Stomach (tissue), 9 donors: Measurements from ENCODE around the gene ERF. TPM values are rescaled to one million over a fixed set of nuclear protein-coding genes. Genes with fewer than 3 reads are reported as not detected.
A peak's percentile ranks its signal among the peaks of the same experiment; 100 is the strongest.

Source experiments
- DNase-seq, 2 donors: peaks; one replicate each; pipeline versions ENCODE4 v3.0.0 to v3.0.0-alpha.2; 2013 to 2019
- H3K27ac ChIP-seq, 5 donors: fragments of 200-600 bp in 4 of 5; sonication (generic) in 4 of 5; one replicate each; pipeline ENCODE4 v1.5.1; 2013 to 2019; ENCODE audit warnings: mild to moderate bottlenecking in 1 of 5, moderate library complexity in 1 of 5
- H3K27me3 ChIP-seq, 3 donors: fragments of 200-600 bp; sonication (generic); one replicate each; pipeline ENCODE4 v1.5.1; 2017 to 2019; ENCODE audit warnings: mixed run types in 1 of 3
- H3K36me3 ChIP-seq, 4 donors: fragments of 200-600 bp; sonication (generic); 1 replicate in 3 of 4; 2 replicates in 1 of 4; pipeline ENCODE4 v1.5.1; 2016 to 2019
- H3K4me1 ChIP-seq, 4 donors: fragments of 200-600 bp; sonication (generic); one replicate each; pipeline ENCODE4 v1.5.1; 2016 to 2019
- H3K4me3 ChIP-seq, 4 donors: fragments of 200-600 bp; sonication (generic) in 3 of 4; one replicate each; pipeline ENCODE4 v1.5.1; 2016 to 2019; ENCODE audit warnings: mild to moderate bottlenecking in 1 of 4
- H3K9me3 ChIP-seq, 4 donors: fragments of 200-600 bp; sonication (generic); one replicate each; pipeline ENCODE4 v1.5.1; 2016 to 2019
- EP300 ChIP-seq: sonication (generic); formaldehyde crosslinking; IDR thresholded peaks from one replicate; pipeline ENCODE4 v1.6.1; 2017; ENCODE audit warnings: antibody characterized with exemption
- POLR2A ChIP-seq, 4 donors: fragments of 450-650 bp; IDR thresholded peaks; one replicate each; pipeline ENCODE4 v1.6.1; 2016; ENCODE audit warnings: antibody characterized with exemption in 4 of 4, control low read depth in 2 of 4, mild to moderate bottlenecking in 1 of 4, moderate library complexity in 1 of 4
- POLR2AphosphoS5 ChIP-seq, 3 donors: sonication (generic); formaldehyde crosslinking; IDR thresholded peaks; one replicate each; pipeline ENCODE4 v1.6.1; 2016; ENCODE audit warnings: antibody characterized with exemption in 3 of 3
- WGBS, 5 donors: extraction: QIAGEN DNeasy Blood & Tissue Kit in 3 of 5; methylation state at CpG; one replicate each; pipeline versions ENCODE4 v1.1.5 to v1.1.7; 2013 to 2018; 5-methylcytosine and 5-hydroxymethylcytosine counted together
- intact Hi-C: fragments of 100-400 bp; cut with DNase I; formaldehyde crosslinking; loops from one replicate; pipeline ENCODE4 v1.15.1; 2023; ENCODE audit warnings: low total_unique reads
- polyA plus RNA-seq, 3 donors: library from polyadenylated mRNA; stranded (reverse); fragments of 200-250 nt; gene quantifications; one replicate each; pipeline ENCODE4 v1.2.3, GENCODE V29; 2013
- total RNA-seq, 5 donors: library from RNA; depleted of rRNA; stranded (reverse); fragments of >200 nt; gene quantifications; one replicate each; pipeline versions ENCODE4 v1.1.0 to v1.2.3, GENCODE V29; 2014 to 2016
- TF ChIP-seq, protein P1 (sequence below), 7 experiments: fragments of 450-650 bp in 4 of 7; fragments of 200-600 bp in 3 of 7; sonication (generic) in 3 of 7; IDR thresholded peaks; one replicate each; pipeline ENCODE4 v1.5.1; 2016 to 2019; ENCODE audit warnings: antibody characterized with exemption in 7 of 7, control low read depth in 2 of 7, mild to moderate bottlenecking in 1 of 7
- donor health status: healthy with polysubstance abuse.
- donor health status: Bipolar disorder and iron deficiency.
- donor health status: healthy.

Gene ERF
- total and polyA plus RNA-seq, 8 donors, result 11.6 to 118 (median 30.8) TPM

DNA sequence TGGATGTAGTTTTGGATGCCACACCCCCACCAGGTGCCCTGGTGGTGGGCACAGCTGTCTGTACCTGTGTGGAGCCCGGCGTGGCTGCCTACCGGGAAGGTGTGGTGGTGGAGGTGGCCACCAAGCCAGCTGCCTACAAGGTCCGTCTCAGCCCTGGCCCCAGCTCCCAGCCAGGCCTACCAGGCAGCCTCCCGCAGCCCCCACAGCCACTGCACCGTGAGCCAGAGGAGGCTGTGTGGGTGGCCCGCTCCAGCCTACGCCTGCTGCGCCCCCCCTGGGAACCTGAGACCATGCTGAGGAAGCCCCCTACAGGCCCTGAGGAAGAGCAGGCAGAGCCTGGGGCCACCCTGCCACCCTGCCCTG is 17.6 kb upstream of the ERF start:
- DNase-seq, result no peak
- Histone ChIP-seq H3K4me1 (peaks cover 41 to 76% (median 68%) of the 10 kb centered on the region in 4 donors), H3K36me3 (peaks cover 30 to 47% (median 44%) of the 10 kb centered on the region in 4 donors), H3K27ac (no peak overlapping the region), H3K27me3 (no peaks in the 10 kb centered on the region), H3K9me3 (no peaks in the 10 kb centered on the region), H3K4me3 (no peak overlapping the region)
- WGBS, 5 donors, result 80 to 91% (median 86%) methylated on average over 3 to 9 of the region's 9 CpGs
- TF ChIP-seq POLR2AphosphoS5 (IDR thresholded peaks at IDR 0.05) (no peak), POLR2A (IDR thresholded peaks at IDR 0.05) (no peak), EP300 (no peak)
- TF ChIP-seq, protein P1, sequence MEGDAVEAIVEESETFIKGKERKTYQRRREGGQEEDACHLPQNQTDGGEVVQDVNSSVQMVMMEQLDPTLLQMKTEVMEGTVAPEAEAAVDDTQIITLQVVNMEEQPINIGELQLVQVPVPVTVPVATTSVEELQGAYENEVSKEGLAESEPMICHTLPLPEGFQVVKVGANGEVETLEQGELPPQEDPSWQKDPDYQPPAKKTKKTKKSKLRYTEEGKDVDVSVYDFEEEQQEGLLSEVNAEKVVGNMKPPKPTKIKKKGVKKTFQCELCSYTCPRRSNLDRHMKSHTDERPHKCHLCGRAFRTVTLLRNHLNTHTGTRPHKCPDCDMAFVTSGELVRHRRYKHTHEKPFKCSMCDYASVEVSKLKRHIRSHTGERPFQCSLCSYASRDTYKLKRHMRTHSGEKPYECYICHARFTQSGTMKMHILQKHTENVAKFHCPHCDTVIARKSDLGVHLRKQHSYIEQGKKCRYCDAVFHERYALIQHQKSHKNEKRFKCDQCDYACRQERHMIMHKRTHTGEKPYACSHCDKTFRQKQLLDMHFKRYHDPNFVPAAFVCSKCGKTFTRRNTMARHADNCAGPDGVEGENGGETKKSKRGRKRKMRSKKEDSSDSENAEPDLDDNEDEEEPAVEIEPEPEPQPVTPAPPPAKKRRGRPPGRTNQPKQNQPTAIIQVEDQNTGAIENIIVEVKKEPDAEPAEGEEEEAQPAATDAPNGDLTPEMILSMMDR (IDR thresholded peaks at IDR 0.05), result no peak
- intact Hi-C loops, result no loop called here

DNA sequence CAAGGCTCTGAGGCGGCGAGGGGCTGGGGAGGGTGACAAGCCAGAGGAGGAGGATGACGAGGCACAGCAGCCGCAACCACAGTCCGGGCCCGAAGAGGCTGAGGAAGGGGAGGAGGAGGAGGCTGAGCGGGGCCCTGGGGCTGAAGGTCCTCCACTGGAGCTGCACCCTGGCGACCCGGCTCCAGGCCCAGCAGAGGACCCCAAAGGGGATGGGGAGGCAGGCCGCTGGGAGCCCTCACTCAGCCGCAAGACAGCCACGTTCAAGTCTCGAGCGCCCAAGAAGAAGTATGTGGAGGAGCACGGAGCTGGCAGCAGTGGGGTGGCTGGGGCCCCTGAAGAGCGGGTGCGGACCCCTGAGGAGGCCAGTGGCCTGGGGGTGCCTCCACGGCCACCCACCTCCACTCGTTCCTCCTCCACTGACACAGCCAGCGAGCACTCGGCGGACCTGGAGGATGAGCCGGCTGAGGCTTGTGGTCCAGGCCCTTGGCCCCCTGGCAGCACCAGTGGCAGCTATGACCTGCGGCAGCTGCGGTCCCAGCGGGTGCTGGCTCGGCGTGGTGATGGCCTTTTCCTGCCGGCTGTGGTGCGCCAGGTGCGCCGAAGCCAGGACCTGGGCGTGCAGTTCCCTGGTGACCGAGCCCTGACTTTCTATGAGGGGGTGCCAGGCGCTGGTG is 17.1 kb upstream of the ERF start:
- TF ChIP-seq EP300 (no peak), POLR2A (IDR thresholded peaks at IDR 0.05) (no peak), POLR2AphosphoS5 (IDR thresholded peaks at IDR 0.05) (no peak)
- TF ChIP-seq, protein P1 (IDR thresholded peaks at IDR 0.05), result no peak
- Histone ChIP-seq H3K4me1 (peaks cover 37 to 76% (median 64%) of the 10 kb centered on the region in 4 donors), H3K4me3 (no peak overlapping the region), H3K9me3 (no peaks in the 10 kb centered on the region), H3K36me3 (peaks cover 30 to 47% (median 44%) of the 10 kb centered on the region in 4 donors), H3K27me3 (no peaks in the 10 kb centered on the region), H3K27ac (peak overlapping the region in 2 of 5 donors; percentile 97 to 99)
- intact Hi-C loops, result no loop called here
- no peak for DNase-seq
- 89 to 94% (median 89%) methylated on average over 20 to 35 of the region's 35 CpGs for WGBS, 5 donors

DNA sequence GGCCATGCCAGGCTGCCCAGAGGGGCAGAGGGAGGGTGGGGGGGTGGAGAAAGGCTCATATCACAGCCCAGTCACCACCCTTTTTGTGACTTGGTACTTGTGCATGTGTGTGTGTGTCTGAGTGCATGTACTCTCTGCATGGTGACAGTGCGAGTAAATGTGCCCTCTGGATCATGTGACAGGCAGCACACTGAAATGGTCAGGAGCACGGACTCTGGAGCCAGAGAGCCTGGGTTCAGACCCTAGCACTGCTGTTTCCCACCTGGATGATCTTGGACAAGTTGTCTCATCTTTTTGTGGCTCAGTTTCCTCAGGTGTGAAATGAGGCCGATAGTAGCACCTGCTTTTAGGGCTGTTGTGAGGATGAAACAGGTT is 16.1 kb upstream of the ERF start:
- peak overlapping the region; percentile 61 to 73 (median 62) for H3K4me3 ChIP-seq
- H3K9me3 ChIP-seq, result no peaks in the 10 kb centered on the region
- no peaks in the 10 kb centered on the region for H3K27me3 ChIP-seq
- intact Hi-C loops, result no loop called here
- DNase-seq, result no peak
- peaks cover 30 to 47% (median 38%) of the 10 kb centered on the region in 4 donors for H3K36me3 ChIP-seq
- peaks cover 27 to 66% (median 55%) of the 10 kb centered on the region in 4 donors for H3K4me1 ChIP-seq
- no peak for TF ChIP-seq POLR2AphosphoS5 (IDR thresholded peaks at IDR 0.05)
- no peak for TF ChIP-seq POLR2A (IDR thresholded peaks at IDR 0.05)
- TF ChIP-seq, protein P1 (IDR thresholded peaks at IDR 0.05), result no peak
- TF ChIP-seq EP300, result no peak
- H3K27ac ChIP-seq, result peak overlapping the region; percentile 84 to 99 (median 97)
- WGBS, 5 donors, result 31 to 58% (median 37%) methylated on average over 3 of the region's 3 CpGs

DNA sequence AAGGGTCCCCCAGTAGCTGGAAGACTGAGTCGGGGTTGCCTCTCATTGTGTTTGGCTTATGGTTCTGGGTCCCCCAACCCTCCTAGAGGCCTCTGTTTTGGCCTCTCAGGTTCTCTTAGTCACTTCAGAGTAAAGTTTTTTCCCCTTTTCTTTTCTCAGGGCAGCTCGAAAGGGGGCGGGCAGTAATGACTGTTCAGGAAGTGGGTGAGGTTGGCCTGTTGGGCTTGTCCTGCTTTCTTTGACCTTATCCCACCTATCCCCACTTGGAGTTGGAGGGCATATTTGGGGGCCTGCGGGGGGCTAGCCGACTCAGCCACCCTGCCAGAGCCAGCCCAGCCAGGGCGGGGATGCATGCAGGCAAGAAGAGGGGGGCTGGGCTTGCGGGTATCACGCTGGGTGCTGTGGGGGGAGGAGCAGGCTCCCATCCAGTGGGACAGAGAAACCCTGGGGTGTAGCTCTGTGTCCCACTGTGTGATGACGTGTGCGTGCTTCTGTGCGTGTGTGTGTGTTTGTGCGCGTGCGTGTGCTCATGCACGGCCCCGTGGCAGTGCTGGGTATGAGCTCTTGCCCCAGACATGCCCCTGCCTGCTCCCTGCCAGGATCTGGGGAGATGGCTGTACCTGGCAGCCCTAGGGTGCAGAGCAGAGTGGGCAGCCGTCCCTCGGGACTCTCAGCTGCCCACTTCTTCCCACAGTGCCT is 15.6 kb upstream of the ERF start:
- H3K36me3 ChIP-seq, result peaks cover 30 to 41% (median 38%) of the 10 kb centered on the region in 4 donors
- no peak for TF ChIP-seq EP300
- peak in 1 of 3 donors; percentile 35 for TF ChIP-seq POLR2AphosphoS5 (IDR thresholded peaks at IDR 0.05)
- DNase-seq, result peak; percentile 63 to 81
- H3K27me3 ChIP-seq, result no peaks in the 10 kb centered on the region
- peak overlapping the region; percentile 84 to 99 (median 97) for H3K27ac ChIP-seq
- WGBS, 5 donors, result 5 to 13% (median 8%) methylated on average over 16 to 18 of the region's 18 CpGs
- intact Hi-C loops, result no loop called here
- H3K9me3 ChIP-seq, result no peaks in the 10 kb centered on the region
- peaks cover 23 to 60% (median 49%) of the 10 kb centered on the region in 4 donors for H3K4me1 ChIP-seq
- H3K4me3 ChIP-seq, result peak overlapping the region; percentile 61 to 73 (median 62)
